ENCODE results near the gene USP11. TPM values are rescaled to one million over a fixed set of nuclear protein-coding genes. Genes with fewer than 3 reads are reported as not detected.

USP11 gene
- total RNA-seq, 2 experiments from 2014 or later = 12.2 to 12.4 TPM

GRCh38 chrX:47194194-47194787, 38.5 kb upstream of the USP11 start:
- CTCF ChIA-PET = interaction anchor here (1.8 kb wide), 1 partner anchor 118 kb away, joined by 5 read pairs; no protein-coding TSS in a partner anchor
- intact Hi-C loops (cut with micrococcal nuclease) = loop anchor here (5.0 kb wide), 2 partner anchors 173 to 833 kb away; no protein-coding TSS in a partner anchor
- Mint-ChIP-seq H3K9me3 (no peaks in the 10 kb centered on the region), H3K4me1 (ENCODE audit: low read depth) (peaks cover 54% of the 10 kb centered on the region), H3K27ac (peak overlapping the region; percentile 94), H3K4me3 (peak overlapping the region; percentile 94), H3K27me3 (ENCODE audit: low read depth) (no peaks in the 10 kb centered on the region), H3K36me3 (ENCODE audit: low read depth) (peaks cover 26% of the 10 kb centered on the region)
- no peak for DNase-seq

GRCh38 chrX:47196098-47196497, 36.7 kb upstream of the USP11 start:
- no peaks in the 10 kb centered on the region for H3K27me3 Mint-ChIP-seq (ENCODE audit: low read depth)
- intact Hi-C loops (cut with micrococcal nuclease) = no loop called here
- H3K4me3 Mint-ChIP-seq = peak overlapping the region; percentile 94
- H3K27ac Mint-ChIP-seq = peak overlapping the region; percentile 71
- H3K36me3 Mint-ChIP-seq (ENCODE audit: low read depth) = peaks cover 31% of the 10 kb centered on the region
- H3K9me3 Mint-ChIP-seq = no peaks in the 10 kb centered on the region
- no peak for DNase-seq
- peaks cover 46% of the 10 kb centered on the region for H3K4me1 Mint-ChIP-seq (ENCODE audit: low read depth)
- CTCF ChIA-PET = interaction anchor here (0.5 to 1.8 kb wide), 3 partner anchors 116 to 1384 kb away, joined by 3 to 5 read pairs (median 3); no protein-coding TSS in a partner anchor

- intact Hi-C loops (cut with micrococcal nuclease) = no loop called here
- Mint-ChIP-seq H3K4me1 (ENCODE audit: low read depth) (peaks cover 45% of the 10 kb centered on the region), H3K36me3 (ENCODE audit: low read depth) (peaks cover 36% of the 10 kb centered on the region), H3K27ac (peak overlapping the region; percentile 71), H3K27me3 (ENCODE audit: low read depth) (no peaks in the 10 kb centered on the region), H3K9me3 (no peaks in the 10 kb centered on the region), H3K4me3 (no peak overlapping the region)
- no peak for DNase-seq
- CTCF ChIA-PET = no interaction called here
Measured at GRCh38 chrX:47197526-47197925, 35.3 kb upstream of the USP11 start.

DNA sequence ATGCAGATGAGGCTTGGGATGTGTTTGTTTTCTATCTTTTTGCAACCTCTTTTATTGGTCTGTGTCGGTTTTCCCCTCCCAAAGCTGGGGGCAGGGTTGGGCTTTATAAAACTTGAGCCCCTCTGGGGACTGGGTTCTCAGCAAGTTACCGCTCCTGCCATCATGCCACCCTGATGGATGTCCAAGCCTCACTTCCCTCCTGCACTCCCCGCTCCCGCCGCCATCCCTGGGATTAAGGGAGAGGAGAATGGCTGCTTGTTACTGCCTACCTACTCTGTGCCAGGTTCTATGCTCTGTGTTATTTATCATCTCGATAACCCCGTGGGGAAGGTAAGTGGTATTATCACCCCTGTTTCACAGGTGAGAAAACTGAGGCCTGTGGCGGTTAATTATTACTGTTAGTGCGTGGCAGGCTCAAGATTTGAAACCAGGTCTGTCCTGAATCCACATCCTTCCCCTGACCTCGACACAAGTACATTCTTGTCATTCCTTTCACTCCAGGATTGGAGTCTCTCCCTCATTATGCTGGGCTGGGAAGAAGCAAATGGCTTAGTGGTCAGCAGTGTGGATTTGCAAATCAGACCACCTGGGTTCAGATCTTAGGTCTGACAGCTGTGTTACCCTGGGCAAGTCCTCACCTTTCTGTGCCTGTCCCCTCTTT, 34.7 kb upstream of the USP11 start:
- CTCF ChIA-PET = no interaction called here
- peak overlapping the region; percentile 18 for H3K27ac Mint-ChIP-seq
- peaks cover 36% of the 10 kb centered on the region for H3K36me3 Mint-ChIP-seq (ENCODE audit: low read depth)

DNA sequence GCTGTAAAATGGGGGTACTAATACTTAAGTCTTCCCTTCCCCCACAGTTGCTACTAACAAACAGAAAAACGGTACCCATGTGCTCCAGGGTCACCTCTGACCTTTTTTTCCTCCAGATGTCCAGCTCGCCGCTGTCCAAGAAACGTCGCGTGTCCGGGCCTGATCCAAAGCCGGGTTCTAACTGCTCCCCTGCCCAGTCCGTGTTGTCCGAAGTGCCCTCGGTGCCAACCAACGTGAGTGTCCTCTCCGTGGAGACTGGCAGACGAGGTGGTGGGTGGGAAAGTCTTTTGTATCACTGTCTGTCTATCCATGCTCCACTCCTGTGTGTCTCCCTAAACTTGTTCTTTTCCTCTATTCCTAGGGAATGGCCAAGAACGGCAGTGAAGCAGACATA, 34.1 kb upstream of the USP11 start:
- CTCF ChIA-PET = no interaction called here
- Mint-ChIP-seq H3K9me3 (no peaks in the 10 kb centered on the region), H3K4me1 (ENCODE audit: low read depth) (peaks cover 36% of the 10 kb centered on the region), H3K27ac (no peak overlapping the region), H3K27me3 (ENCODE audit: low read depth) (no peaks in the 10 kb centered on the region), H3K4me3 (no peak overlapping the region), H3K36me3 (ENCODE audit: low read depth) (peaks cover 35% of the 10 kb centered on the region)
- DNase-seq = no peak
- intact Hi-C loops (cut with micrococcal nuclease) = no loop called here

More for the DNA sequence above, 34.7 kb upstream of the USP11 start:
- Mint-ChIP-seq H3K9me3 (no peaks in the 10 kb centered on the region), H3K4me3 (no peak overlapping the region), H3K4me1 (ENCODE audit: low read depth) (peaks cover 39% of the 10 kb centered on the region), H3K27me3 (ENCODE audit: low read depth) (no peaks in the 10 kb centered on the region)
- no peak for DNase-seq
- intact Hi-C loops (cut with micrococcal nuclease) = no loop called here

- Mint-ChIP-seq H3K9me3 (no peaks in the 10 kb centered on the region), H3K4me1 (ENCODE audit: low read depth) (peaks cover 36% of the 10 kb centered on the region), H3K27ac (no peak overlapping the region), H3K27me3 (ENCODE audit: low read depth) (no peaks in the 10 kb centered on the region), H3K36me3 (ENCODE audit: low read depth) (peaks cover 34% of the 10 kb centered on the region), H3K4me3 (no peak overlapping the region)
- CTCF ChIA-PET = no interaction called here
- intact Hi-C loops (cut with micrococcal nuclease) = no loop called here
- no peak for DNase-seq
Measured at GRCh38 chrX:47199286-47199685, 33.5 kb upstream of the USP11 start.

DNA sequence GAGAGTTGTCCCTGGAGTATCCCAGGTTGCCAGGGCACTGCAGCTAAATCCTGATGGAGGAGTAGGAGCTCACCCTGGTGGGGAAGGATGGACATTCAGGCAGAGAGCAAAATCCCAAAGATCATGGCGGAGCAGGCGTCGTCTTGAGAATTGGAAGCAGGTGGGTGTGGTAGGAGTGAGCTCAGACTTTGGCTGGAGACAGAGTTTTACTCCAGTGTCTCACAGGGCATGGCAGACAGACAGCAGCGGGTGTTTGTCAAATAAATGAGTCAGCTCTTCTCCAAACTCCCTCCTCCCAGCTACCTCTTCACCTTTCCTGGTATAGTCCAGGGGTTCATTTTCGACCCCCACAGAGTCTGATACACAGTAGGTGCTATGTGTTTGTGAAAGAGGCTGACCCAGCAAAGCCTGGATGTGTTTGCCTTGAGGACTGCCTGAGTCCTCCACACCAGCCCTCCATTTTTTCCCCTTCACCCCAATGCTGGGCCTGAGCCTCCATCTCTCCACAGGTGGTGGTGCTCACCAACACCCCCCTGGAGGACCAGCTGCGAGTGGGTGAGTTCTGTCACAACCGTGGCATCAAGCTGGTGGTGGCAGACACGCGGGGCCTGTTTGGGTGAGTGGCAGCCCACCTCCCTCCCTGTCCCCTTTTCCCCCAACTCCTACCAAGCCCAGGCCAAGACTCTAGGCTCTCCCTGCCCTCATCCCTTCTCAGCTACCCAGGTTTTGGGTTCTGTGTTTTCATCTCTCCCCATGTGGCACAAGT, 32.2 kb upstream of the USP11 start:
- peaks cover 30% of the 10 kb centered on the region for H3K4me1 Mint-ChIP-seq (ENCODE audit: low read depth)
- no peaks in the 10 kb centered on the region for H3K27me3 Mint-ChIP-seq (ENCODE audit: low read depth)
- H3K36me3 Mint-ChIP-seq (ENCODE audit: low read depth) = peaks cover 31% of the 10 kb centered on the region
- CTCF ChIA-PET = interaction anchor here (0.5 to 0.7 kb wide), 2 partner anchors 11 to 368 kb away, joined by 3 to 5 read pairs; no protein-coding TSS in a partner anchor
- H3K9me3 Mint-ChIP-seq = no peaks in the 10 kb centered on the region
- intact Hi-C loops (cut with micrococcal nuclease) = no loop called here
- H3K27ac Mint-ChIP-seq = peak overlapping the region; percentile 50
- DNase-seq = no peak
- H3K4me3 Mint-ChIP-seq = no peak overlapping the region

DNA sequence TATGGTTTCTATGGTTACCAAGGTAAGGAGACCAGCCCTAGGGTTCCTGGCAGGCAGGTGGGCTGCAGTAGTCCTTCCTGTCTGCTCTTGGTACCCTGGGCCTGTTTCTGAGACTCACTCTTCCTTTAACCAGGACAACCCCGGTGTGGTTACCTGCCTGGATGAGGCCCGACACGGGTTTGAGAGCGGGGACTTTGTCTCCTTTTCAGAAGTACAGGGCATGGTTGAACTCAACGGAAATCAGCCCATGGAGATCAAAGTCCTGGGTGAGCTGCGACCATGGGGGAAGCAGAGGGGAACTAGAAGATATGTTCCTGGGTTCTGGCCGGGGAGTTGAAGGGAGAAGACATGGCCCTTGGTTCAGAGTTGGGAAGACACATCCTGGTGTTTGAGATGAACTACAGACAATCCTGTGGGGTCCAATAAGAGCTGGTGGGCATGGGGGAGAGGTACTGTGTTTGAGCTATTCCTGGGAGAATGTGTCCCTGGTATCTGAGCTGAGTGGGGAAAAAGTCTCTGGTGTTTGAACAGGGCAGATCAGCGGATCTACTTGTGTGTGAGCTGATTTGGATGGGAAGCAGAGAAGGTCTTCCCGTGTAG, 31.4 kb upstream of the USP11 start:
- CTCF ChIA-PET = no interaction called here
- H3K36me3 Mint-ChIP-seq (ENCODE audit: low read depth) = peaks cover 24% of the 10 kb centered on the region
- H3K27ac Mint-ChIP-seq = no peak overlapping the region
- intact Hi-C loops (cut with micrococcal nuclease) = no loop called here
- H3K27me3 Mint-ChIP-seq (ENCODE audit: low read depth) = no peaks in the 10 kb centered on the region
- no peaks in the 10 kb centered on the region for H3K9me3 Mint-ChIP-seq
- no peak overlapping the region for H3K4me3 Mint-ChIP-seq
- peaks cover 27% of the 10 kb centered on the region for H3K4me1 Mint-ChIP-seq (ENCODE audit: low read depth)
- no peak for DNase-seq

GRCh38 chrX:47202316-47202715, 30.5 kb upstream of the USP11 start:
- H3K27ac Mint-ChIP-seq = peak overlapping the region; percentile 56
- H3K36me3 Mint-ChIP-seq (ENCODE audit: low read depth) = peaks cover 27% of the 10 kb centered on the region
- CTCF ChIA-PET = interaction anchor here (0.6 kb wide), 1 partner anchor 355 kb away, joined by 4 read pairs; no protein-coding TSS in a partner anchor
- intact Hi-C loops (cut with micrococcal nuclease) = no loop called here
- H3K27me3 Mint-ChIP-seq (ENCODE audit: low read depth) = no peaks in the 10 kb centered on the region
- H3K4me3 Mint-ChIP-seq = no peak overlapping the region
- H3K9me3 Mint-ChIP-seq = no peaks in the 10 kb centered on the region
- DNase-seq = no peak
- peaks cover 24% of the 10 kb centered on the region for H3K4me1 Mint-ChIP-seq (ENCODE audit: low read depth)

- CTCF ChIA-PET = interaction anchor here (0.6 kb wide), 1 partner anchor 356 kb away, joined by 4 read pairs; no protein-coding TSS in a partner anchor
- Mint-ChIP-seq H3K27me3 (ENCODE audit: low read depth) (no peaks in the 10 kb centered on the region), H3K27ac (no peak overlapping the region), H3K9me3 (no peaks in the 10 kb centered on the region), H3K4me3 (no peak overlapping the region), H3K36me3 (ENCODE audit: low read depth) (peaks cover 27% of the 10 kb centered on the region), H3K4me1 (ENCODE audit: low read depth) (peaks cover 23% of the 10 kb centered on the region)
- no peak for DNase-seq
- intact Hi-C loops (cut with micrococcal nuclease) = no loop called here
Measured at GRCh38 chrX:47202877-47203276, 29.9 kb upstream of the USP11 start.

DNA sequence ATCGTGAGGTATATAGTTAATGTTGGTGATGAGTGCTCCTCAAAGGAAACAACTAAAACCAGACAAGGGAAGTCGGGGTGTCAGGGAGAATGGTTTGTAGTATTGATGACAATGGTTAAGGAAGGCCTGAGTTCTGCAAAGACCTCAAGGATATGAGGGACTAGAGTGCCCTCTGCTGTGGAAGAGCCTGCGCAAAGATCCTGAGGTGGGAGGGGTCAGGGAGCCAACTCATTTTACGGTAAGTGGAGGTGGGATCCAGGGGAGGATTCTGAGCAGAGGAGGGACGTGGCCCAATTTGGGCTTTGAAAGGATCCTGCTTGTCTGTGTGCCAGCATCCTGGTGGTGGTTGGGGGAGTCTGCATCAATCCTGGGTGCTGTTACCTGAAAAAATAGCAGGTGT, 27.8 kb upstream of the USP11 start:
- intact Hi-C loops (cut with micrococcal nuclease) = no loop called here
- Mint-ChIP-seq H3K27ac (peak overlapping the region; percentile 56), H3K9me3 (no peaks in the 10 kb centered on the region), H3K4me1 (ENCODE audit: low read depth) (peaks cover 17% of the 10 kb centered on the region), H3K36me3 (ENCODE audit: low read depth) (peaks cover 22% of the 10 kb centered on the region), H3K4me3 (no peak overlapping the region), H3K27me3 (ENCODE audit: low read depth) (no peaks in the 10 kb centered on the region)
- CTCF ChIA-PET = no interaction called here
- peak; percentile 11 for DNase-seq

DNA sequence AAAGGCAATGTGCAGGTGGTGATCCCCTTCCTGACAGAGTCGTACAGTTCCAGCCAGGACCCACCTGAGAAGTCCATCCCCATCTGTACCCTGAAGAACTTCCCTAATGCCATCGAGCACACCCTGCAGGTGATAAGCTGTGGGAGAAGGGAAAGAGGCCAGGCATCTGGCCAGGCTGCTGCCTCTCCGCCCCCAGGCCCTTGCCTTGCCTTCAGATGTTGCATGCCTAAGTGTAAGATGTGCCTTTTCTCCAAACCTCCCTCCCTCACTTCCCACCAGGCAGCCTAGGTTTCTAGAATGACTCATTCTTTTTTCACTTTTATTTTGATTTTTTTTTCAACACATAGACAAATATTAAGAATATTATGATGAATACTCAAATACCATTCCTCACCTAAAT, 26.5 kb upstream of the USP11 start:
- intact Hi-C loops (cut with micrococcal nuclease) = no loop called here
- H3K4me1 Mint-ChIP-seq (ENCODE audit: low read depth) = peaks cover 17% of the 10 kb centered on the region
- no peak overlapping the region for H3K4me3 Mint-ChIP-seq
- H3K36me3 Mint-ChIP-seq (ENCODE audit: low read depth) = peaks cover 20% of the 10 kb centered on the region
- no peaks in the 10 kb centered on the region for H3K27me3 Mint-ChIP-seq (ENCODE audit: low read depth)
- no peak for DNase-seq
- no peak overlapping the region for H3K27ac Mint-ChIP-seq
- H3K9me3 Mint-ChIP-seq = no peaks in the 10 kb centered on the region
- CTCF ChIA-PET = no interaction called here

Data from activated naive CD4-positive, alpha-beta T cell treated with anti-CD3 and anti-CD28 coated beads for 36 hours (primary cell).